Stomach smooth muscle (tissue), 2 donors: ENCODE results near the gene EYA2.

Experiments
- H3K27ac ChIP-seq: one replicate; pipeline ENCODE4 v1.7.0; 2013; ENCODE audit warnings: mild to moderate bottlenecking, low read length, inconsistent platforms
- H3K27me3 ChIP-seq, 2 donors: one replicate each; pipeline ENCODE4 v1.7.0; 2013; ENCODE audit warnings: low read length in 2 of 2; ENCODE audit not compliant: insufficient read depth in 2 of 2, control insufficient read depth in 1 of 2
- H3K36me3 ChIP-seq, 2 donors: one replicate each; pipeline ENCODE4 v1.7.0; 2013; ENCODE audit warnings: low read length in 2 of 2; ENCODE audit not compliant: control insufficient read depth in 2 of 2, insufficient read depth in 2 of 2
- H3K4me1 ChIP-seq: one replicate; pipeline ENCODE4 v1.7.0; 2013; ENCODE audit warnings: low read length; ENCODE audit not compliant: control insufficient read depth, insufficient read depth
- H3K4me3 ChIP-seq, 2 donors: one replicate each; pipeline ENCODE4 v1.7.0; 2013; ENCODE audit warnings: low read length in 2 of 2
- H3K9ac ChIP-seq, 2 donors: one replicate each; pipeline ENCODE4 v1.7.0; 2013; ENCODE audit warnings: low read length in 2 of 2, mild to moderate bottlenecking in 1 of 2
- H3K9me3 ChIP-seq, 2 donors: one replicate each; pipeline ENCODE4 v1.7.0; 2013; ENCODE audit warnings: low read length in 2 of 2; ENCODE audit not compliant: control insufficient read depth in 2 of 2
- donor health status: healthy.
- donor health status: Pancreatic carcinoma.

EYA2 gene

DNA sequence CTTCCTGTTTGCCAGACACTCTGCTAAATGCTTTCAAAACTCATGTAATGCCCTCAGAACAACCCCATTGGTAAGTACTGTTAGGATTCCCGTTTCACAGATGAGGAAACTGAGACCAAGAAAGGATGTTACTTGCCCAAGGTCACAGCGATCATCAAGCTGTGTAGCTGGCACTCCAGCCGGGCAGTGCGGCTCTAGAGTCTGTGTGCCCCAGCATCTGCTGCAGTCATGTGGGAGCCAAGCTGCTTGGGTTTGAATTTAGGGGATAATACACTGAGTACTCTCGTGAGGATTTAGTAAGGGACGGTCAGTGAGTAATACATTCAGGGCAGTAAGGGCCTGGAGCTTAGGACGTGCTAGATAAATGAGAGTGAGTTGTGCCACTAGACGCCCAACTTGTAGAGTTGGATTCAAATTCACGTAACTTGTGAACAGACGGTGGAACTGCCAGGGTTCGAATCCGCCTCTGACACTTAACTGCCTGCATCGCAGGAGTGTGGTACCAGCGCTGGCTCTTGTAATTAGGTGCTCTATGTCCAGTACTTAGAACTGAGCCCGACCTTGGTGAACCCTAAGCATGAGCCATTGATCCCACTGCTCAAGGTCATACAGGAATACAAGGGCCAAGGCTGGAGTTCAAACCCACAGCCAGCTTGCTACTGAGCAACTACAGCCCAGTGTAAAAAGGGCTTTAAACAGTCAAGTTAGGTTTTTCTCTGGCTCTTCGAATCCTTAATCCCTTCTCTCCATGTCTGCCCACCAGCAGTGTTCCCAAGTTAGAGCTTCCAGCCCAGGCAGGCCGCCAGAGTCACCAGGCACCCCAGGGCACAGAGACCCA lies 70.2 kb downstream of the EYA2 start:
- peaks cover 4 to 9% of the 10 kb centered on the region in 2 donors for H3K27me3 ChIP-seq
- no peak overlapping the region for H3K4me3 ChIP-seq
- no peak overlapping the region for H3K9ac ChIP-seq
- no peaks in the 10 kb centered on the region for H3K4me1 ChIP-seq
- H3K36me3 ChIP-seq: no peaks in the 10 kb centered on the region
- H3K9me3 ChIP-seq: no peaks in the 10 kb centered on the region
- no peak overlapping the region for H3K27ac ChIP-seq

DNA sequence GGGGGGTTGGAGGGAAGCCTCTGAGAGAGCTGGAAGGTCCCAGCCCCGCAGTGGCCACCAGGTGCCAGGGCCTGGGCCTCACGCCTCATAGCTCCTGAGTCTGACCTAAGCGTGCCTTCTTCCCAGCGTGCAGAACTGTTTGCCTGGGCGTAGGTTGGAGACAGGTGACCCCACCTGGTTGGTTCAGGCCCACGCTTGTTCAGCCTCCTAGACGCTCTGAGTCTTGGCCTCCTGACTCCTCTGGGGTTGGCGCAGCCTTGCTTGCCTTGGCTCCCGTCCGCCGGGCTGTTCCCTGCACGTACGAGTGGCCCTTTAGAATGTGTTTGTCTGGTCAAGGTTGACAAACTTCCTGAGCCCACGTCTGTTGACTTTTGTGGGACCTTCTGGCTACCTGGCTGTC lies 70.8 kb downstream of the EYA2 start:
- no peak overlapping the region for H3K27ac ChIP-seq
- H3K9me3 ChIP-seq: no peaks in the 10 kb centered on the region
- no peak overlapping the region for H3K4me3 ChIP-seq
- no peaks in the 10 kb centered on the region for H3K36me3 ChIP-seq
- no peaks in the 10 kb centered on the region for H3K4me1 ChIP-seq
- H3K9ac ChIP-seq: no peak overlapping the region
- peaks cover 4 to 9% of the 10 kb centered on the region in 2 donors for H3K27me3 ChIP-seq

DNA sequence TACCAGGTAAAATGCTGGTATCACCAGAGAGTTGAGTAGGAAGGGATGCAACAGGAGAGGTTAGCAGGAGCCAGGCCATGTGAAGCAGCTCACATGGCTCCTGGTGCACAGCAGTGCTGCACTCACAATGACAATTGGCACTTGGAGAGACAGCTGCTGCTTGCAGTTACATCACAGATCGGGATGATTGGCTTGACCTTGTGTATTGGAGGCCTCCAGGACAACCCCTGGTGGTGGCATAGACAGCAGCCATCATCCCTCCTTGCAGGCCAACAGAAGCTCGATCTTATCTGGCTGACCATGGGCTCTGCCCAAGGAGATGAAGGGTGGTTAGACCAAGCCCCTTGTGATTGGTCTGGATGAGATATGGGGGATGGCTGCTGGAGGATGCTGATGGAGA lies 73.0 kb downstream of the EYA2 start:
- Histone ChIP-seq H3K4me3 (no peak overlapping the region), H3K9ac (no peak overlapping the region), H3K27ac (no peak overlapping the region), H3K36me3 (no peaks in the 10 kb centered on the region), H3K9me3 (no peaks in the 10 kb centered on the region), H3K4me1 (no peaks in the 10 kb centered on the region), H3K27me3 (peaks cover 4 to 9% of the 10 kb centered on the region in 2 donors)

DNA sequence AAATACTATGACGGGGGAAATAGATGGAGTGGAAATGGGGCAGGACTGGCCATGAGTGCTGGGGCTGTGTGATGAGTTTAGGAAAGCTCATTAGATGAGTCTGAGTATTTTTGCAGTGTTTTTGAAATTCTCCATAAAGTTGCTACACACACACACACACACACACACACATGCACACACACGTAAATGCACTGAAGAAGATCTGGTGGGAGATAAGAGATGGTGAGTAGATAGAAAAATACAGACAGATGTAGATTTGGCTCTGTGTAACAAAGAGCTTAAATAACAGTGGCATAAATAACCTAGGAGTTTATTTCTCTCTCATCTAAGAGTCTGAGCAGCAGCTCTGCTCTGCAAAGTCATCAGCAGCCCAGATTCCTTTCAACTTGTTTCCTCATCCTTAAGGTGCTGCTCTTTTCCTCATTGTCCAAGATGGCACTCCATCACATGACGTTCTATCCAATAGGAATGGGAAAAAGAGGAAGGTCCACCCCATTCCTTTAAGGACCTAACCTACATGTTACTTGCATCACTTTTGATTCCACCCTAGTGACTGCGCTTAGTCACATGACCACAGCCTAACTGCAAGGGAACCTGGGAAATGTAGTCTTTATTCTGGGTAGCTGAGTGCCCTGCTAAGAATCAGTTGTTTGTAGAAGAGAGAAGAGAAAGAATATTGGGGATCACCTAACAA lies 76.4 kb downstream of the EYA2 start:
- H3K27ac ChIP-seq: no peak overlapping the region
- H3K36me3 ChIP-seq: no peaks in the 10 kb centered on the region
- no peak overlapping the region for H3K9ac ChIP-seq
- no peak overlapping the region for H3K4me3 ChIP-seq
- H3K27me3 ChIP-seq: peaks cover 5 to 8% of the 10 kb centered on the region in 2 donors
- H3K4me1 ChIP-seq: no peaks in the 10 kb centered on the region
- no peaks in the 10 kb centered on the region for H3K9me3 ChIP-seq

DNA sequence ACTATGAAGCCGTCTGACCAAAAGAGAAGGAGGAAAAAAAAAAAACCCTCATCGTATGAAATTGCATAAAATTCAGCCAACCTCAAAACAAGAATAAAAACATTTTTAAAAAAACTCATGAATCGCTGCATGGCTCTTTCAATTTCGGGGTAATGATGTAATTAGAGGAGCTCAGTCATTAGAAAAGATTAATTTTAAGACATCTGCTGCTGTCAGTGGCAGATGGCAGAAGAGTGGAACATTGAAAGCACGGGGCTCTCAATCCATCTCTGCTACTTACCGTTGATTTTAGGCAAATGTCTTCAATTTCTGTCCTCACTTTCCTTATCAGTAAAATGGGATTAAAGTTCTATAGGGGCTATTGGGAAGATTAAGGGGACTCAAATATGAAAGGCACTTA lies 79.1 kb downstream of the EYA2 start:
- Histone ChIP-seq H3K4me3 (no peak overlapping the region), H3K36me3 (no peaks in the 10 kb centered on the region), H3K9me3 (no peaks in the 10 kb centered on the region), H3K4me1 (no peaks in the 10 kb centered on the region), H3K27ac (no peak overlapping the region), H3K27me3 (peaks cover 7 to 8% of the 10 kb centered on the region in 2 donors), H3K9ac (no peak overlapping the region)

DNA sequence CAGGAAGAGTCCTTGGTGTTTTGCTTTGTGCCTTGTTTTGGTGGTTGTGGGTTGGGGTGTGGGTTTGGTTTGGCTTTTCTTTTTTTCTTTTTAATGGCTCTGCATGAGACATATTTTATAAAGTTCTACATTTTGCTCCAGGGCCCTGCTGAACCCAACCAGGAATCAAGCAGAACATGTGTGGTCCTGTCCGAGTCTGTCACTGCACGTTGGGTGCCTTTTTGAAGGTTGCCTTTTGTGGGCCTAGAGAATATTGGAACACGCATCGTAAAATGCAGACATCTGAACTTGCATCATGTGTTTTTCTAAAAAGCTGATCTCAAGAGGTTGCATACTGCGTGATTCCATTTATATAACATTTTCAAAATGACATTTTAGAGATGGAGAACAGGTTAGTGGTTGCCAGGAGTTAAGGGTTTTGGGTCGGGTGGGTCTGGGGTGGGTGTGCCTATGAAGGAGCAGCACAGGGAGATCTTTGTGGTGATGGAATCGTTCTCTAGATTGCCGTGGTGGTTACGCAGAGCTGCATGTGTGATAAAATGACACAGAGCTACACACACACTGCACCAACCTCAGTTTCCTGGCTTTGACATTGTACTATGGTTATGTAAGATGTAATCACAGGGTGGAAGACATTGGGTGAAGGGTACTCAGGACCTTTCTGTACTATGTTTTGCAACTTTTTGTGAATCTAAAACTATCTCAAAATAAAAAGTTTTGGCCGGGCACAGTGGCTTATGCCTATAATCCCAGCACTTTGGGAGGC lies 80.2 kb downstream of the EYA2 start:
- H3K36me3 ChIP-seq: no peaks in the 10 kb centered on the region
- no peaks in the 10 kb centered on the region for H3K4me1 ChIP-seq
- no peak overlapping the region for H3K9ac ChIP-seq
- H3K4me3 ChIP-seq: no peak overlapping the region
- no peaks in the 10 kb centered on the region for H3K9me3 ChIP-seq
- peaks cover 8% of the 10 kb centered on the region in 2 donors for H3K27me3 ChIP-seq
- H3K27ac ChIP-seq: no peak overlapping the region

DNA sequence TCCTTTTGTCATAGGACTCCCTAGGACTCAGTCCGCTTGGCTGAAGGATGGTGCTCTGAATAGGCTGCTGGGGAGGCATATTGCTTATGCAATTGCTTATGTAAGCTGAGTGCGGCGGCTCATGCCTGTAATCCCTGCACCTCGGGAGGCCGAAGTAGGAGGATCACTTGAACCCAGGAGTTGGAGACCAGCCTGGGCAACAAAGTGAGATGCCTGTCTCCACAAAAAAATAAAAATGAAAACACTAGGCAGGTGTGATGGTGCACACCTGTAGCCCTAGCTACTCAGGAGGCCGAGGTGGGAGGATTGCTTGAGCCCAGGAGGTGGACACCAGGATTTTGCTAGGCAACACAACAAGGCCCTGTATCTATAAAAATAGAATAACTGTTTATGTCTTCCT lies 81.3 kb downstream of the EYA2 start:
- Histone ChIP-seq H3K27me3 (peaks cover 8% of the 10 kb centered on the region in 2 donors), H3K9ac (no peak overlapping the region), H3K4me3 (no peak overlapping the region), H3K27ac (no peak overlapping the region), H3K36me3 (no peaks in the 10 kb centered on the region), H3K9me3 (no peaks in the 10 kb centered on the region), H3K4me1 (no peaks in the 10 kb centered on the region)

DNA sequence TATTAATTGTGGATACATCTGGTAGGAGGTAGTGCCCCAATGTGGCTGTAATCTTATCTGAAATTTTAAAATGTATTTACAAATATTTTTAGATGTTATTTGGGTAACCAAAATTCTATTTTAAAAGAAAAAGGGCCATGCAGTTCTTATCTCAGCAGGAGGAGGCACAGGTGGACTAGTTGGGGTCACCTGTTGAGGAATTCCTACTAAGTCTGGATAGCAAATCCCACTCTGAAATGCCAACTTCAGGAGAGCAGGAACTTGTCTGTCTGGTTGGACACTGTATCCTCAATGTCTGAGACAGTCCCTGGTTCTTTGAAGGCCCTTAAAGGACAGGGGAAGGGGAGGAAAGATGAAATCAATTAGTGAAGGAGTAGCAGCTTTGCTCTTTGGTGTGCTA lies 82.6 kb downstream of the EYA2 start:
- Histone ChIP-seq H3K27ac (no peak overlapping the region), H3K4me1 (no peaks in the 10 kb centered on the region), H3K27me3 (peaks cover 8% of the 10 kb centered on the region in 2 donors), H3K9me3 (no peaks in the 10 kb centered on the region), H3K4me3 (no peak overlapping the region), H3K36me3 (no peaks in the 10 kb centered on the region), H3K9ac (no peak overlapping the region)

DNA sequence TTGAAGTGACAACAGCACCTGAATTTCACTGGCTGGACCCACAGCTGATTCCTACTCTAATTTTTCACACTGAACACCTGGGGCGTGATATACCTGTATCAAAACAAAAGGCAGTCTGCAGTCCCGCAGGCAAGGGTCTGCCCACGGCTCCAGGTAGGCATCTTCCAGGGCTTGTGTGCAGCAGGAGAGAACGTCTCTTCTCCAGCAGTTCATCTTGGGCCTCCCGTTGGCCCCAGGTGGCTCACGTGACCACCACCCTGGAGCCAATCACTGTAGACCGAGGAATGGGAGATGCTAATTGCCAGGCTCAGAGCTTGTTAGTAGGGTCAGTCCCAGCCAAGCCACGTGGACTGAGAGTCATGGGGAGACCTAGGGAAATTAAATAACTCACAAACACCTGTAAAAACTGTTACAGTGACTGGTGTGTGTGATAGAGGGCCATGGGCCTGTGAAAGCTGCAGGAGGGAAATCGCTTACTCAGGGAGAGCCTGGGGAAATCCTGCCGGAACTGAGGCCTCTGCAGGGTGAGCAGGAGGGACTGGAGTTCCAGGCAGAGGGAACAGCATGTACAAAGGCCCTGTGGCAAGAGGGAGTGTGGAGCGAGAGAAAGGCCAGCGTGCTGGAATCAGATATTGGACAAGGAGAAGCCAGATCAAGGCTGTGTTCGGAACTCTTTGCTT lies 83.4 kb downstream of the EYA2 start:
- Histone ChIP-seq H3K9ac (no peak overlapping the region), H3K27ac (no peak overlapping the region), H3K4me3 (no peak overlapping the region), H3K27me3 (peaks cover 7 to 8% of the 10 kb centered on the region in 2 donors), H3K36me3 (no peaks in the 10 kb centered on the region), H3K9me3 (peaks cover 0 to 2% of the 10 kb centered on the region in 2 donors), H3K4me1 (no peaks in the 10 kb centered on the region)

DNA sequence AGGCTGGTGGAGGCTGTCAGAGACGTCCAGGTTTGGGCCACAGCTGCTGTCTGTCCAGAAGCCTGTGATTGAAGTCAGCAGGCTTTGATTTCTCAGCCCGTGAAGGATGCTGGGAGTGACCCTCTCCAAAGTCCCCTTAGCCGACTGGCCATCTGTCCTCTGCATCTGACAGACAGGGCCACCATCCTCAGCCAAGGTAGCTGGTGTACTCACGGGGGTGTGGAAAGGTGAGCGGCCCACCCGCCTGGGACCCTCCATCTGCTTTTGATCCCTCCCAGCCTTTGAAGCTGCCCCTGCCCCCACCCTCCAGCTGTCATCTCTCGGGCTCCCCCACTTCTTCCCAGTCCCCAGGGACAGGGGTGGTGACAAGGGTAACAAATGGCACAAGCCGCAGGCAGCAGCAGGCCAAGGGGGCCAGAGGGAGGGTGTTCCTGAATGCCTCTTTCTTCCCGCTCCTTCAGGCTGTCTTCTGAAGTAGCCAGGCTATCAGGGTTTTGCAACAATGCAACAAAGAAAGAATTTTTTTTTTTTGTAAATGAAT lies 84.4 kb downstream of the EYA2 start:
- peaks cover 0 to 8% of the 10 kb centered on the region in 2 donors for H3K9me3 ChIP-seq
- no peaks in the 10 kb centered on the region for H3K4me1 ChIP-seq
- H3K4me3 ChIP-seq: no peak overlapping the region
- H3K36me3 ChIP-seq: no peaks in the 10 kb centered on the region
- peaks cover 4 to 8% of the 10 kb centered on the region in 2 donors for H3K27me3 ChIP-seq
- H3K27ac ChIP-seq: no peak overlapping the region
- no peak overlapping the region for H3K9ac ChIP-seq
